WTC11 (cell line): ENCODE results near the gene FOXJ1. TPM values are rescaled to one million over a fixed set of nuclear protein-coding genes. Genes with fewer than 3 reads are reported as not detected.

Experiments
- ATAC-seq: fragments of 200-7000 bp; cut with Tn5 transposase; 2 replicates; pipeline ENCODE4 v1.10.0; 2021; ENCODE audit warnings: mild to moderate bottlenecking, moderate library complexity
- Bru-seq: library from RNA; stranded (reverse); fragments of 400-500 nt; gene quantifications from one replicate; lab custom pipeline; 2021; lab: Mats Ljungman, UMichigan
- CTCF ChIA-PET: fragments of 300-600 bp; sonication (Branson Sonifier 250); formaldehyde crosslinking; loops from one replicate; lab custom pipeline; 2021; ENCODE audit warnings: antibody characterized with exemption; lab: Charles Lee
- POLR2A ChIA-PET: fragments of 350-600 bp; sonication (Branson Sonifier 250); formaldehyde crosslinking; loops from one replicate; lab custom pipeline; 2021; ENCODE audit warnings: antibody characterized with exemption; lab: Charles Lee
- DNase-seq: peaks from one replicate; pipeline ENCODE4 v3.0.0; 2021; ENCODE audit warnings: low spot score
- H3K27ac Mint-ChIP-seq: 2 replicates; pipeline ENCODE4 v1.8.0; 2021; ENCODE audit warnings: mixed read lengths
- H3K27me3 Mint-ChIP-seq: 2 replicates; pipeline ENCODE4 v1.8.0; 2021; ENCODE audit warnings: low read depth, mild to moderate bottlenecking, moderate library complexity, mixed read lengths
- H3K36me3 Mint-ChIP-seq: 2 replicates; pipeline ENCODE4 v1.8.0; 2021; ENCODE audit warnings: mixed read lengths
- H3K4me1 Mint-ChIP-seq: 2 replicates; pipeline ENCODE4 v1.8.0; 2022; ENCODE audit warnings: mixed read lengths
- H3K4me3 Mint-ChIP-seq: 2 replicates; pipeline ENCODE4 v1.8.0; 2021; ENCODE audit warnings: mild to moderate bottlenecking, moderate library complexity, mixed read lengths
- H3K9me3 Mint-ChIP-seq: 2 replicates; pipeline ENCODE4 v1.8.0; 2021; ENCODE audit warnings: mixed read lengths
- ARID4B ChIP-seq: sonication (generic); formaldehyde crosslinking; IDR thresholded peaks from 2 replicates; pipeline ENCODE4 v1.8.0; 2023; ENCODE audit warnings: missing genetic modification reagents, mild to moderate bottlenecking, borderline replicate concordance
- ATF1 ChIP-seq: sonication (generic); formaldehyde crosslinking; IDR thresholded peaks from 2 replicates; pipeline ENCODE4 v1.8.1; 2023; ENCODE audit warnings: mild to moderate bottlenecking, moderate library complexity, missing genetic modification reagents
- E2F4 ChIP-seq: sonication (generic); formaldehyde crosslinking; IDR thresholded peaks from 2 replicates; pipeline ENCODE4 v1.8.1; 2022; ENCODE audit warnings: low read depth, mild to moderate bottlenecking, moderate library complexity, missing genetic modification reagents, borderline replicate concordance
- ELF4 ChIP-seq: sonication (generic); formaldehyde crosslinking; IDR thresholded peaks from 2 replicates; pipeline ENCODE4 v1.8.1; 2022; ENCODE audit warnings: low read depth, mild to moderate bottlenecking, moderate library complexity, missing genetic modification reagents
- ETV6 ChIP-seq: sonication (generic); formaldehyde crosslinking; IDR thresholded peaks from 2 replicates; pipeline ENCODE4 v1.8.1; 2022; ENCODE audit warnings: mild to moderate bottlenecking, missing genetic modification reagents
- FOXK1 ChIP-seq: sonication (generic); formaldehyde crosslinking; IDR thresholded peaks from 2 replicates; pipeline ENCODE4 v1.8.0; 2022; ENCODE audit warnings: mild to moderate bottlenecking, moderate library complexity, missing genetic modification reagents
- HMGXB4 ChIP-seq: sonication (generic); formaldehyde crosslinking; IDR thresholded peaks from 2 replicates; pipeline ENCODE4 v1.8.1; 2023; ENCODE audit warnings: mild to moderate bottlenecking, moderate library complexity, missing genetic modification reagents
- KAT7 ChIP-seq: sonication (generic); formaldehyde crosslinking; IDR thresholded peaks from 2 replicates; pipeline ENCODE4 v1.8.1; 2023; ENCODE audit warnings: missing genetic modification reagents, mild to moderate bottlenecking, borderline replicate concordance
- NFYB ChIP-seq: sonication (generic); formaldehyde crosslinking; conservative IDR thresholded peaks from 2 replicates; pipeline ENCODE4 v1.8.0; 2022; ENCODE audit warnings: low read depth, missing genetic modification reagents
- OVOL2 ChIP-seq: fragments of 250-450 bp; sonication (Bioruptor Pico); IDR thresholded peaks from 2 replicates; pipeline ENCODE4 v1.9.0; 2021; ENCODE audit warnings: mild to moderate bottlenecking, borderline replicate concordance
- SOX15 ChIP-seq: fragments of 250-450 bp; sonication (Bioruptor Pico); IDR thresholded peaks from 2 replicates; pipeline ENCODE4 v1.9.0; 2021; ENCODE audit warnings: mild to moderate bottlenecking
- SP1 ChIP-seq: sonication (generic); formaldehyde crosslinking; conservative IDR thresholded peaks from 2 replicates; pipeline ENCODE4 v1.8.1; 2022; ENCODE audit warnings: missing genetic modification reagents
- TEAD1 ChIP-seq: sonication (generic); formaldehyde crosslinking; IDR thresholded peaks from 2 replicates; pipeline ENCODE4 v1.8.0; 2022; ENCODE audit warnings: mild to moderate bottlenecking, missing genetic modification reagents
- TEAD4 ChIP-seq: sonication (generic); formaldehyde crosslinking; IDR thresholded peaks from 2 replicates; pipeline ENCODE4 v1.8.0; 2022; ENCODE audit warnings: mild to moderate bottlenecking, missing genetic modification reagents
- TP53 ChIP-seq: sonication (generic); formaldehyde crosslinking; IDR thresholded peaks from 2 replicates; pipeline ENCODE4 v1.8.1; 2023; ENCODE audit warnings: mild to moderate bottlenecking, missing genetic modification reagents
- ZNF121 ChIP-seq: sonication (generic); formaldehyde crosslinking; IDR thresholded peaks from 2 replicates; pipeline ENCODE4 v1.8.0; 2023; ENCODE audit warnings: missing genetic modification reagents
- ZNF232 ChIP-seq: sonication (generic); formaldehyde crosslinking; IDR thresholded peaks from 2 replicates; pipeline ENCODE4 v1.8.0; 2022; ENCODE audit warnings: mild to moderate bottlenecking, missing genetic modification reagents
- ZNF416 ChIP-seq: fragments of 250-450 bp; sonication (Bioruptor Pico); IDR thresholded peaks from 2 replicates; pipeline ENCODE4 v1.9.0; 2021; ENCODE audit warnings: mild to moderate bottlenecking, inconsistent platforms
- long read RNA-seq, 3 experiments: library from RNA in 1 of 3; library from capped mRNA in 1 of 3; library from polyadenylated mRNA in 1 of 3; unstranded in 2 of 3; stranded (forward) in 1 of 3; transcript quantifications; one replicate each; pipeline ENCODE4 v2.0.0, GENCODE V29; 2021
- total RNA-seq: library from RNA; stranded (reverse); gene quantifications from 3 replicates; pipeline ENCODE4 v1.2.3, GENCODE V29; 2021
- TF ChIP-seq, protein P1 (sequence below): fragments of 250-450 bp; sonication (Bioruptor Pico); IDR thresholded peaks from 2 replicates; pipeline ENCODE4 v1.9.0; 2021; ENCODE audit warnings: moderate library complexity, mild to moderate bottlenecking, inconsistent platforms, borderline replicate concordance
- TF ChIP-seq, protein P2 (sequence below): sonication (generic); formaldehyde crosslinking; IDR thresholded peaks from 2 replicates; pipeline ENCODE4 v1.8.1; 2022; ENCODE audit warnings: mild to moderate bottlenecking, moderate library complexity, missing genetic modification reagents
- TF ChIP-seq, protein P3 (sequence below): sonication (generic); formaldehyde crosslinking; IDR thresholded peaks from 2 replicates; pipeline ENCODE4 v1.8.0; 2022; ENCODE audit warnings: mild to moderate bottlenecking, missing genetic modification reagents

FOXJ1 gene, protein sequence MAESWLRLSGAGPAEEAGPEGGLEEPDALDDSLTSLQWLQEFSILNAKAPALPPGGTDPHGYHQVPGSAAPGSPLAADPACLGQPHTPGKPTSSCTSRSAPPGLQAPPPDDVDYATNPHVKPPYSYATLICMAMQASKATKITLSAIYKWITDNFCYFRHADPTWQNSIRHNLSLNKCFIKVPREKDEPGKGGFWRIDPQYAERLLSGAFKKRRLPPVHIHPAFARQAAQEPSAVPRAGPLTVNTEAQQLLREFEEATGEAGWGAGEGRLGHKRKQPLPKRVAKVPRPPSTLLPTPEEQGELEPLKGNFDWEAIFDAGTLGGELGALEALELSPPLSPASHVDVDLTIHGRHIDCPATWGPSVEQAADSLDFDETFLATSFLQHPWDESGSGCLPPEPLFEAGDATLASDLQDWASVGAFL
- total RNA-seq: 6.2 to 11.8 TPM (median 6.8 TPM) in 3 replicates
- percentile 45 among the genes with signal in this experiment for Bru-seq, nascent RNA
- long read RNA-seq, experiment 1, partial matches to known transcripts: 22 of 26 reads
- long read RNA-seq, experiment 1, other reads (novel, unspliced or antisense): 0 of 26 reads
- long read RNA-seq, experiment 2, partial matches to known transcripts: 4 of 16 reads
- long read RNA-seq, experiment 2, other reads (novel, unspliced or antisense): 8 of 16 reads
- long read RNA-seq, experiment 3, partial matches to known transcripts: 1 of 1 reads
- long read RNA-seq, experiment 3, other reads (novel, unspliced or antisense): 0 of 1 reads

DNA sequence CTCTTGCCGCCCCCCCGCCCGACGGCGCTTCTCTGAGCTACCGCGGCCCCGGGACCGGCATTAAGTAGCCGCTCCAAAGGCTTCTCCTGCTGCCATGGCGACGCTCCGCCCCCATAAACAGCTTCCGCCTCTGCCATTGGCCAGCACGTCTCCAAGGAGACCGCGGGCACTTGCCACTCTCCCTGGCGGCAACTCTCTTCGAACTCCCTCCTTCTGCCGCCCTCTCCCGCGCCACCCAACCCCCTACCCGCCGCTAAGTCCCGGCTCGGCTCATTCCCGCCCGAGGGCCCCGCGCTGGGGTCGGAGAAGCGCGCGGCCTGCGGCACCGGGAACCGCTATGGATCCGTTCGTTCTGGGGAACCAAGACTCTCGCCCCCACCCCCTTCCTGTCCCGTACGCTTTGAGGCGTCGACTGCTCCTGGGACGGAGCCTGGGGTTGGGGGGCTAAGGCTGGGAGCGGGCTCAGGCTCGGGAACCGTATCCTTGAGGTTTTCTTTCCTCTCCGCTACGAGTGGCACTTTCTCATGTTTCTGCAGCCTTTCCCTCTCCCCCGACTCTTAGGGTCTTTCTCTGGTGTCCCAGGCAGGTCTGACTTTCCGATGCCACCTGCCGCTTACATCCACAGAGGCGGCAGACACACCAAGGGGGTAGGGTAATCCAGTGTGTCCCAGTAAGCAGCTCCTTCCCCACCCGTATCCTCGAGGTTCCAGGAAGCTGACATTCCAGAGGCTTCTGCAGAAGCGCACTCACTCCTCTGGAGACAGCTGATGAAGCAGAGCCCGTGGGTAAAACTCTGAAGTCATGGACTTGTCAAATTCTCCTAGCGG lies at the start of gene FOXJ1:
Gene FOXJ1 (minus strand): TSS at position 34 of the 827 bp plus-strand sequence. CDS start 850 bp downstream, outside the sequence.
- Mint-ChIP-seq H3K4me3 (peak within 1 kb of the TSS; percentile 82), H3K4me1 (peaks cover 81% of the 10 kb centered on the region), H3K27me3 (peaks cover 67% of the 10 kb centered on the region), H3K27ac (no peak within 1 kb of the TSS), H3K36me3 (no peaks in the 10 kb centered on the region), H3K9me3 (no peaks in the 10 kb centered on the region)
- ChIA-PET CTCF (interaction anchor here (0.5 to 7.0 kb wide), 17 partner anchors 8 to 650 kb away, joined by 3 to 41 read pairs (median 4); no protein-coding TSS in a partner anchor), POLR2A (interaction anchor here (0.6 to 3.3 kb wide), 5 partner anchors 9 to 140 kb away, joined by 3 to 17 read pairs (median 3); no protein-coding TSS in a partner anchor)
- DNase-seq (peak; percentile 97), ATAC-seq (peak; percentile 61)
- TF ChIP-seq TEAD1: peak; percentile 55; the same call in 1 of the 2 replicates
- TF ChIP-seq, protein P1, sequence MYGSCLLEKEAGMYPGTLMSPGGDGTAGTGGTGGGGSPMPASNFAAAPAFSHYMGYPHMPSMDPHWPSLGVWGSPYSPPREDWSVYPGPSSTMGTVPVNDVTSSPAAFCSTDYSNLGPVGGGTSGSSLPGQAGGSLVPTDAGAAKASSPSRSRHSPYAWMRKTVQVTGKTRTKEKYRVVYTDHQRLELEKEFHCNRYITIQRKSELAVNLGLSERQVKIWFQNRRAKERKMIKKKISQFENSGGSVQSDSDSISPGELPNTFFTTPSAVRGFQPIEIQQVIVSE: no peak
- TF ChIP-seq SOX15 (CRISPR knock-in tag): no peak
- TF ChIP-seq NFYB (CRISPR knock-in tag): peak; percentile 86
- TF ChIP-seq ZNF121 (CRISPR knock-in tag): peak; percentile 76
- no peak for TF ChIP-seq OVOL2 (CRISPR knock-in tag)
- TF ChIP-seq, protein P2, sequence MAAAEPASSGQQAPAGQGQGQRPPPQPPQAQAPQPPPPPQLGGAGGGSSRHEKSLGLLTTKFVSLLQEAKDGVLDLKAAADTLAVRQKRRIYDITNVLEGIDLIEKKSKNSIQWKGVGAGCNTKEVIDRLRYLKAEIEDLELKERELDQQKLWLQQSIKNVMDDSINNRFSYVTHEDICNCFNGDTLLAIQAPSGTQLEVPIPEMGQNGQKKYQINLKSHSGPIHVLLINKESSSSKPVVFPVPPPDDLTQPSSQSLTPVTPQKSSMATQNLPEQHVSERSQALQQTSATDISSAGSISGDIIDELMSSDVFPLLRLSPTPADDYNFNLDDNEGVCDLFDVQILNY (CRISPR knock-in tag): peak; percentile 79; the same call in 1 of the 2 replicates
- 0 out of 2 replicates have a peak, but pooled peaks have one; percentile 48 for TF ChIP-seq KAT7 (CRISPR knock-in tag)
- TF ChIP-seq SP1 (CRISPR knock-in tag): peak; percentile 85
- no peak for TF ChIP-seq FOXK1
- no peak for TF ChIP-seq ZNF232 (CRISPR knock-in tag)
- TF ChIP-seq TP53 (CRISPR knock-in tag): peak; percentile 36; the same call in 1 of the 2 replicates
- TF ChIP-seq ZNF416 (CRISPR knock-in tag): no peak
- no peak for TF ChIP-seq ELF4 (CRISPR knock-in tag)
- TF ChIP-seq E2F4: 0 out of 2 replicates have a peak, but pooled peaks have one; percentile 67
- TF ChIP-seq HMGXB4 (CRISPR knock-in tag): 0 out of 2 replicates have a peak, but pooled peaks have one; percentile 57
- TF ChIP-seq, protein P3, sequence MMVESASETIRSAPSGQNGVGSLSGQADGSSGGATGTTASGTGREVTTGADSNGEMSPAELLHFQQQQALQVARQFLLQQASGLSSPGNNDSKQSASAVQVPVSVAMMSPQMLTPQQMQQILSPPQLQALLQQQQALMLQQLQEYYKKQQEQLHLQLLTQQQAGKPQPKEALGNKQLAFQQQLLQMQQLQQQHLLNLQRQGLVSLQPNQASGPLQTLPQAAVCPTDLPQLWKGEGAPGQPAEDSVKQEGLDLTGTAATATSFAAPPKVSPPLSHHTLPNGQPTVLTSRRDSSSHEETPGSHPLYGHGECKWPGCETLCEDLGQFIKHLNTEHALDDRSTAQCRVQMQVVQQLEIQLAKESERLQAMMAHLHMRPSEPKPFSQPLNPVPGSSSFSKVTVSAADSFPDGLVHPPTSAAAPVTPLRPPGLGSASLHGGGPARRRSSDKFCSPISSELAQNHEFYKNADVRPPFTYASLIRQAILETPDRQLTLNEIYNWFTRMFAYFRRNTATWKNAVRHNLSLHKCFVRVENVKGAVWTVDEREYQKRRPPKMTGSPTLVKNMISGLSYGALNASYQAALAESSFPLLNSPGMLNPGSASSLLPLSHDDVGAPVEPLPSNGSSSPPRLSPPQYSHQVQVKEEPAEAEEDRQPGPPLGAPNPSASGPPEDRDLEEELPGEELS: peak; percentile 62
- TF ChIP-seq ARID4B (CRISPR knock-in tag): peak; percentile 0; the same call in 1 of the 2 replicates
- TF ChIP-seq TEAD4 (CRISPR knock-in tag): no peak
- TF ChIP-seq ATF1 (CRISPR knock-in tag): no peak
- TF ChIP-seq ETV6 (CRISPR knock-in tag): peak; percentile 93
